BLaER1 treated with 17β-estradiol and CSF1 and Interleukin-3, amounts not matched to agents 10 nM and 100 nM (cell line): ENCODE results near the gene DNMT3B.
"Not testable (repeated sequence)": the region's sequence is repeated elsewhere in the genome, so short reads cannot be mapped to it uniquely, and the experiment has no call there.

Source experiments
- H3K27ac ChIP-seq, 11 experiments: shearing (Covaris generic); formaldehyde crosslinking; 2 replicates each; pipeline ENCODE4 v1.8.1; 2022
- H3K27me3 ChIP-seq, 11 experiments: shearing (Covaris generic); formaldehyde crosslinking; 2 replicates each; pipeline ENCODE4 v1.8.1; 2022
- H3K36me3 ChIP-seq, 11 experiments: shearing (Covaris generic); formaldehyde crosslinking; 2 replicates each; pipeline ENCODE4 v1.8.1; 2022
- H3K4me1 ChIP-seq, 10 experiments: shearing (Covaris generic); formaldehyde crosslinking; 2 replicates each; pipeline ENCODE4 v1.8.1; 2022
- H3K4me2 ChIP-seq, 11 experiments: shearing (Covaris generic); formaldehyde crosslinking; 2 replicates each; pipeline ENCODE4 v1.8.1; 2022
- H3K4me3 ChIP-seq, 10 experiments: shearing (Covaris generic); formaldehyde crosslinking; 2 replicates each; pipeline ENCODE4 v1.8.1; 2022
- H3K9ac ChIP-seq, 11 experiments: shearing (Covaris generic); formaldehyde crosslinking; 2 replicates each; pipeline ENCODE4 v1.8.1; 2022
- H3K9me3 ChIP-seq, 11 experiments: shearing (Covaris generic); formaldehyde crosslinking; replicated peaks in 1 of 11; 2 replicates each; pipeline ENCODE4 v1.8.1; 2022
- H4K20me1 ChIP-seq, 11 experiments: shearing (Covaris generic); formaldehyde crosslinking; 2 replicates each; pipeline ENCODE4 v1.8.1; 2022
- Cebpa-rat ChIP-seq, 11 experiments: shearing (Covaris generic); IDR thresholded peaks; 2 replicates each; pipeline ENCODE4 v1.8.1; 2022

DNMT3B gene

DNA sequence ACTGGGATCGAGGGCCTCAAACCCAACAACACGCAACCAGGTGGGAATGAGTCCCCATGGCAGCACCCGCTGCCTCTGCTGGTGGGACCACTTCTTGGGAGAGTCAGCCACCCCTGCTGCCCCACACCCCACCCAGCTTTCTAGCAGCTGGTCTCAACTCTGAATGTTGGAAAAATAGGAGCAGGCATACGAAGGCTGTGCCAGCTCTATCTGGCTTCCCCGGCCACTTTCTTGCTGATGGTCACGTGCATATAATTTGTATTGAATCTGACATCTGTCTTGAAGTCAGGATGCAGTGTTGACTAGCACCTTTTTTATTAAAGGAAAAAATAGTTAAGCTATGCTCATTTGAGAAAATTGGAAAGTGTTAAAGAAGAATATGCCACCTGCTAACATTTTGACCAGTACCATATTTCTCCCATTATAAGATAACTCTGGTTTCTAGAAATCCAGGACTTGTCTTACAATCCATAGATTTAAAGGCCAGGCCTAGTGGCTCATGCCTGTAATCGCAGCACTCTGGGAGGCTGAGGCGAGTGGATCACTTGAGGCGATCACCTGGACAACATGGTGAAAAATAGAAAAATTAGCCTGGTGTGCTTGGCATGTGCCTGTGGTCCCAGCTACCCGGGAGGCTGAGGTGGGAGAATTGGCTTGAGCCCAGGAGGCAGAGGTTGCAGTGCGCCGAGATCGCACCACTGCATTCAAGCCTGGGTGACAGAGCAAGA is 30.7 kb downstream of the DNMT3B start:
- Histone ChIP-seq H3K27me3 (no peaks in the 10 kb centered on the region), H3K4me3 (peak overlapping the region in 5 of 10 experiments; percentile 1 to 33 (median 11); a peak in 4 of 20 replicates), H3K9ac (peak overlapping the region in 7 of 11 experiments; percentile 26 to 57 (median 37); a peak in 11 of 22 replicates), H3K9me3 (no peaks in the 10 kb centered on the region), H4K20me1 (peaks cover 0 to 7% (median 0%) of the 10 kb centered on the region in 11 experiments; a peak in 1 of 22 replicates), H3K4me1 (peaks cover 45 to 99% (median 84%) of the 10 kb centered on the region in 10 experiments), H3K36me3 (peaks cover 0 to 19% (median 0%) of the 10 kb centered on the region in 11 experiments; a peak in 3 of 22 replicates), H3K4me2 (peak overlapping the region; percentile 77 to 97 (median 91)), H3K27ac (peak overlapping the region in 8 of 11 experiments; percentile 9 to 59 (median 46); a peak in 11 of 22 replicates)
- no peak for TF ChIP-seq Cebpa-rat (IDR thresholded peaks at IDR 0.05)

DNA sequence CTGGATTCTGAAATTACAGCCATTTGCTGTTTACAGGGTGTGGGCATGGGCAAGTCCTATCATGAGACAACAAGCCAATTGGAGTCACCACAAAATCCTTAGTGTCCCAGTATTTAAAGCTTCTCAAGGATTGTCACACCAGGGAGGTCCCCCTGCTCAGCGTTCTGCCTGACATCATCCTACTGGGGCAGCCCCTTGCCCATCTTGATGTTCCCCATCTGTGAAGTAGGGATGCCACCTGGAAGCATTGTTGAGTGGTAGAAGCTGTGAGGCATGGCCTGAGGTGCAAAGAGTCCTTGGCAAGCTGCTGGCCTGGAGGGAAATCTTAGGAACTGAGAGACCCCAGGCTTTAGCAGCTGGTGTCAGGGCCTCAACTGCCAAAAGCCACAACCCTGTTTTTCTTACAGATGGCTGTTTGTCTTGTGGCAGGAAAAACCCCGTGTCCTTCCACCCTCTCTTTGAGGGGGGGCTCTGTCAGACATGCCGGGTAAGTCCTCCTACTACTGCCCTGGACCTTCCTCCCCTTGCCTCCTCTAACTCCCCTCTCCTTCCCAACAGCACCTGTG is 34.3 kb downstream of the DNMT3B start:
- Histone ChIP-seq H3K36me3 (peaks cover 0 to 41% (median 13%) of the 10 kb centered on the region in 11 experiments; a peak in 16 of 22 replicates), H3K27me3 (no peaks in the 10 kb centered on the region), H3K27ac (peak overlapping the region in 8 of 11 experiments; percentile 41 to 75 (median 70); a peak in 15 of 22 replicates), H3K9ac (peak overlapping the region in 9 of 11 experiments; percentile 4 to 74 (median 60); a peak in 16 of 22 replicates), H3K4me3 (peak overlapping the region in 5 of 10 experiments; percentile 1 to 28 (median 6); a peak in 3 of 20 replicates), H3K4me2 (peak overlapping the region; percentile 42 to 97 (median 83)), H4K20me1 (0 out of 22 replicates have a peak, but pooled peaks cover 0 to 5% (median 0%) of the 10 kb centered on the region in 11 experiments), H3K4me1 (peaks cover 37 to 80% (median 76%) of the 10 kb centered on the region in 10 experiments), H3K9me3 (no peaks in the 10 kb centered on the region)
- TF ChIP-seq Cebpa-rat (IDR thresholded peaks at IDR 0.05), result no peak

DNA sequence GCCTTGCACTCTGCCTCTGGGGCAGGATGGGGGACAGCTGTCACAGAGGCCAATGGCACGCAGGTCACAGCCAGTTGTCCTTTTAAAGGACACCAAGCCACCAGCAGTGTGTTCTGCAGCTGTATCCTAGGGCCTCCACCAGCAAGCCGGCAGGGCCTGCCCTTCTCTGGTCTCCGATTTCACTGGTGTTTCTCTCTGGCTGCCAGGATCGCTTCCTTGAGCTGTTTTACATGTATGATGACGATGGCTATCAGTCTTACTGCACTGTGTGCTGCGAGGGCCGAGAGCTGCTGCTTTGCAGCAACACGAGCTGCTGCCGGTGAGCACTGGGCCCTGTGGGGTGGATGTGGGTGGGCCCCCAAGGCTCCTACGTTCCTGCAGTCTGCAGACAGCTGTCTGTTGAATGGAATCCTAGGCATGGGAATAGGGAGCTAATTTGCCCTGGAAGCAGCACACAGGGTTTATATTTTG is 34.8 kb downstream of the DNMT3B start:
- no peaks in the 10 kb centered on the region for H3K27me3 ChIP-seq
- peaks cover 0 to 45% (median 18%) of the 10 kb centered on the region in 11 experiments; a peak in 16 of 22 replicates for H3K36me3 ChIP-seq
- H3K4me2 ChIP-seq, result peak overlapping the region; percentile 42 to 97 (median 83)
- H4K20me1 ChIP-seq, result no peaks in the 10 kb centered on the region
- peak overlapping the region in 8 of 11 experiments; percentile 41 to 75 (median 70); a peak in 15 of 22 replicates for H3K27ac ChIP-seq
- H3K4me3 ChIP-seq, result peak overlapping the region in 5 of 10 experiments; percentile 1 to 28 (median 6); a peak in 3 of 20 replicates
- no peak for TF ChIP-seq Cebpa-rat (IDR thresholded peaks at IDR 0.05)
- H3K9ac ChIP-seq, result peak overlapping the region in 9 of 11 experiments; percentile 4 to 74 (median 60); a peak in 16 of 22 replicates
- peaks cover 32 to 75% (median 70%) of the 10 kb centered on the region in 10 experiments for H3K4me1 ChIP-seq
- no peaks in the 10 kb centered on the region for H3K9me3 ChIP-seq

DNA sequence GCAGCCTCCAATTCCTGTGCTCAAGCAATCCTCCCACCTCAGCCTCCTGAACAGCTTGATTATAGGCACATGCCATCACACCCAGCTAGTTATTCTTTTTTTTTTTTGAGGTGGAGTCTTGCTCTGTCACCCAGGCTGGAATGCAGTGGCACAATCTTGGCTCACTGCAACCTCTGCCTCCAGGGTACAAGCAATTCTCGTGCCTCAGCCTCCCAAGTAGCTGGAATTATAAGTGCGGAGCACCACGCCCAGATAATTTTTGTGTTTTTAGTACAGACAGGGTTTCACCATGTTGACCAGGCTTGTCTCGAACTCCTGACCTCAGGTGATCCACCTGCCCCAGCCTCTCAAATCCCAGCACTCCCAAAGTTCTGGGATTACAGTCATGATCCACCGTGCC is 35.4 kb downstream of the DNMT3B start:
- Histone ChIP-seq H3K4me2 (peak overlapping the region; percentile 42 to 97 (median 83); a peak in 17 of 22 replicates), H3K36me3 (peaks cover 0 to 50% (median 24%) of the 10 kb centered on the region in 11 experiments; a peak in 17 of 22 replicates), H3K27ac (peak overlapping the region in 6 of 11 experiments; percentile 60 to 75 (median 71); a peak in 12 of 22 replicates)

DNA sequence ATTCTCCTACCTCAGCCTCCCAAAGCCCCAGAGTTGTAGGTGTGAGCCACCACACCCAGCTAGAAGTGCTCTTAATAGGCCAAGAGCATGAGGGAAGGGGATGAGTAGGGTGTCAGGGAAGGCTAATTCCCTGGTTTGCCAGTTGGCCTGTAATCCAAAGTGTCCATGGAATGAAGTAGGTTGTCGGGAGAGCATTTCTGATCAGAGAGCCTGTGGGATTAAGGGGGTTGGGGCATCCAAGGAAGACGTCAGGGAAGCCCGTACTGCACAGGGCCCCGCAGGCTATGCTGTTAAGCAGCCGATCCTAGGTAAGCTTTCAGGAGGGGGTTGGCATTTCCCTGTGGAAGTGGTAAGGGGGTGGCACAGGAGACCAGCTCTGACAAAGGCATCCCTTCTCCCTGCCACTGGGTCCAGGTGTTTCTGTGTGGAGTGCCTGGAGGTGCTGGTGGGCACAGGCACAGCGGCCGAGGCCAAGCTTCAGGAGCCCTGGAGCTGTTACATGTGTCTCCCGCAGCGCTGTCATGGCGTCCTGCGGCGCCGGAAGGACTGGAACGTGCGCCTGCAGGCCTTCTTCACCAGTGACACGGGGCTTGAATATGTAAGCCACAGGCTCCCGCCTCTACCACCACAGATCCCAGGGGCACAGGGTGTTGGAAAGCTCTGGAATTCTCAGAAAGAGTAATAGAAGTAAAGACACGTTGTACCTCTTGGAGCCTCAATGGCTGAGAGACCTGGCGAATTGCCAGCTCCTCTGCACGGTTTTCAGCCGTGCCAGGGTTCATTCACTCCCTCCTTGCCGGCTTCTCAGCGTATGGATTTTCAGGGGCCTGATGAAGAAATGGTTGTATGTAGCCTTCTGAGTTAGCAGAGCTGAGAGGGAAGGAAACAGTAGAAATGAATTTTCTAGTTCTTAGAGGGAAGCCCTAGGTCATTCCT is 36.1 kb downstream of the DNMT3B start:
- TF ChIP-seq Cebpa-rat (IDR thresholded peaks at IDR 0.05), result no peak
- Histone ChIP-seq H3K27ac (peak overlapping the region in 3 of 11 experiments; percentile 10 to 75 (median 71); a peak in 4 of 22 replicates), H3K4me1 (peaks cover 19 to 62% (median 58%) of the 10 kb centered on the region in 10 experiments), H3K4me3 (no peak overlapping the region), H3K27me3 (no peaks in the 10 kb centered on the region), H3K4me2 (peak overlapping the region in 8 of 11 experiments; percentile 78 to 97 (median 88); a peak in 16 of 22 replicates), H4K20me1 (no peaks in the 10 kb centered on the region), H3K9me3 (no peaks in the 10 kb centered on the region), H3K36me3 (peaks cover 0 to 57% (median 29%) of the 10 kb centered on the region in 11 experiments; a peak in 19 of 22 replicates), H3K9ac (peak overlapping the region in 4 of 11 experiments; percentile 22 to 74 (median 62); a peak in 1 of 22 replicates)

More for the DNA sequence above, 35.4 kb downstream of the DNMT3B start:
- H4K20me1 ChIP-seq, H3K9me3 ChIP-seq, H3K4me3 ChIP-seq, H3K27me3 ChIP-seq: not testable (repeated sequence)
- Histone ChIP-seq H3K9ac (peak overlapping the region in 7 of 11 experiments; percentile 14 to 74 (median 64); a peak in 9 of 22 replicates), H3K4me1 (peaks cover 26 to 69% (median 65%) of the 10 kb centered on the region in 10 experiments)

DNA sequence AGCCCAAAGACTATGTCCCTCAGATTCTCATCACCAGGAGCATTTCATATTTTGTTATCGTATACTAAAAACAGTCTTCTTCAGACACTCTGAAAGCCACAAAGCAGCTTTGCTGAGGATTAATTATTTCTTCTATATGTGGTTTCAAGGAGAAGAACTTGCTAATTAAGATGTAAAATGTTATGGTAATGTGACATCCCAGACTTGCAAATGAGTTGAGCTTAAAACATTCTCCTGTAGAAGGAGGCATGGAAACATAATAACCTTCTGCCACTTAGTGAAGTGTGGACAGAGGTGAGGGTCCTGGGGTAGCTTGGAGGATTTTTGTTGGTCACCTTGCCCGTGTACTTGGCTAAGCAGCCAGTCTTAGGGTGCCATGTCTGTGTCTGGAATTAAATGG is 40.9 kb downstream of the DNMT3B start:
- H3K9me3 ChIP-seq, result no peaks in the 10 kb centered on the region
- H3K27ac ChIP-seq, result no peak overlapping the region
- no peak overlapping the region for H3K9ac ChIP-seq
- peaks cover 0 to 90% (median 44%) of the 10 kb centered on the region in 11 experiments; a peak in 19 of 22 replicates for H3K36me3 ChIP-seq
- TF ChIP-seq Cebpa-rat (IDR thresholded peaks at IDR 0.05), result no peak
- no peaks in the 10 kb centered on the region; a peak in 1 of 22 replicates for H4K20me1 ChIP-seq
- no peaks in the 10 kb centered on the region for H3K27me3 ChIP-seq
- H3K4me2 ChIP-seq, result no peak overlapping the region
- peaks cover 9 to 25% (median 23%) of the 10 kb centered on the region in 10 experiments; a peak in 19 of 20 replicates for H3K4me1 ChIP-seq
- H3K4me3 ChIP-seq, result no peak overlapping the region

DNA sequence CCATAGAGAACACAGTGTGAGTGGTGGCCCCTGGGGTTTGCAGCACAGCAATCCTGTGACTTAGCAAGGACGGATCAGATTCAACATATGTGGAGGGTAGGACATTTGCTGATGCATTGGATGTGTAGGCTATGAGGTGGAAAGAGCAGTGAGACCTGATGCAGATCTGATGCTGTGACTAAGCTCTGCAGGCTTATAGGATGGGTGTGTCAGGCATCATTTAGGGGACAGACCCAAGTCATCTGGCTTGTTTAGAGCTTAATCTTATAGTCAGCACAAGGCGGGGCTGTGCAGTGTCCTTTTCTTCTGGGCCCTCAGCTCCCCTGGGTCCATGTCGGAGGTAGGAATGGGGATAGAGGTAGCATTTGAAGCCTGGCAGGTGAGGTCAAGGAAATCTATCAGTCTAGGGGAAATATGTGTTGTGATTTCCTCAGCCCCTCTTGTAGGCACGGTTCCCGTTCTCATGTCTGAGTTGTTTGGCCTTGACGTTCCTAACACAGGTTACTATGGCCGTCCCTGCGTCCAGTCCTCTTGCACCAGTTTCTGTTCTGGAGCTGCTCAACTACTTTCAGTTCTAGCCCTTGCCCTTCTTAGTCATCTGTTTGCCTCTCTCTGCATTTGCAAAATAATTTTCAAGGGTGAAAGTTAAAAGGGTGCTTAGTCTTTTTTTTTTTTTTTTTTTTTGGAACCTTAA is 42.0 kb downstream of the DNMT3B start:
- Histone ChIP-seq H3K27me3 (no peaks in the 10 kb centered on the region), H3K36me3 (peaks cover 0 to 83% (median 44%) of the 10 kb centered on the region in 11 experiments; a peak in 20 of 22 replicates), H3K9me3 (no peaks in the 10 kb centered on the region), H4K20me1 (no peaks in the 10 kb centered on the region; a peak in 1 of 22 replicates), H3K4me2 (no peak overlapping the region), H3K4me1 (peaks cover 9 to 24% (median 21%) of the 10 kb centered on the region in 10 experiments; a peak in 19 of 20 replicates), H3K27ac (no peak overlapping the region), H3K9ac (no peak overlapping the region), H3K4me3 (no peak overlapping the region)
- TF ChIP-seq Cebpa-rat (IDR thresholded peaks at IDR 0.05), result no peak
